Tibial nerve (tissue), 4 donors: ENCODE data around the gene SLX4IP. TPM values are rescaled to one million over a fixed set of nuclear protein-coding genes. Genes with fewer than 3 reads are reported as not detected.

Experiments
- DNase-seq, 2 donors: peaks; one replicate each; pipeline ENCODE4 v3.0.0-alpha.2; 2019; ENCODE audit warnings: low spot score in 2 of 2
- H3K27ac ChIP-seq, 4 donors: fragments of 200-600 bp; sonication (generic) in 3 of 4; one replicate each; pipeline ENCODE4 v1.5.1; 2017 to 2019; ENCODE audit warnings: mild to moderate bottlenecking in 1 of 4
- H3K27me3 ChIP-seq, 2 donors: fragments of 200-600 bp; sonication (generic) in 1 of 2; one replicate each; pipeline versions ENCODE4 v1.5.1 to v1.6.0; 2017 to 2019
- H3K36me3 ChIP-seq, 3 donors: fragments of 200-600 bp; sonication (generic); one replicate each; pipeline ENCODE4 v1.5.1; 2018 to 2019
- H3K4me1 ChIP-seq, 4 donors: fragments of 200-600 bp; sonication (generic) in 3 of 4; one replicate each; pipeline ENCODE4 v1.5.1; 2017 to 2019
- H3K4me3 ChIP-seq, 4 donors: fragments of 200-600 bp; sonication (generic) in 3 of 4; one replicate each; pipeline ENCODE4 v1.5.1; 2017 to 2019; ENCODE audit warnings: mild to moderate bottlenecking in 1 of 4, moderate library complexity in 1 of 4
- H3K9me3 ChIP-seq, 4 donors: fragments of 200-600 bp; sonication (generic) in 3 of 4; one replicate each; pipeline ENCODE4 v1.5.1; 2017 to 2019
- EP300 ChIP-seq, 2 donors: sonication (generic); formaldehyde crosslinking; IDR thresholded peaks; one replicate each; pipeline ENCODE4 v1.6.1; 2017; ENCODE audit warnings: antibody characterized with exemption in 2 of 2, mild to moderate bottlenecking in 1 of 2
- POLR2A ChIP-seq, 2 donors: fragments of 450-650 bp; IDR thresholded peaks; one replicate each; pipeline ENCODE4 v1.6.1; 2017; ENCODE audit warnings: antibody characterized with exemption in 2 of 2, mild to moderate bottlenecking in 2 of 2, moderate library complexity in 2 of 2
- WGBS, 2 donors: methylation state at CpG; one replicate each; pipeline ENCODE4 v1.1.5; 2018; 5-methylcytosine and 5-hydroxymethylcytosine counted together
- small RNA-seq: library from RNA; depleted of rRNA; stranded (forward); fragments of <200 nt; gene quantifications from one replicate; pipeline ENCODE3, GENCODE V24; 2016
- total RNA-seq, 4 donors: library from RNA; depleted of rRNA; stranded (reverse); fragments of >200 nt; gene quantifications; one replicate each; pipeline ENCODE4 v1.1.0, GENCODE V29; 2016
- TF ChIP-seq, protein P1 (sequence below), 5 experiments: fragments of 200-600 bp in 3 of 5; fragments of 450-650 bp in 2 of 5; sonication (generic) in 3 of 5; IDR thresholded peaks; one replicate each; pipeline ENCODE4 v1.5.1; 2016 to 2019; ENCODE audit warnings: antibody characterized with exemption in 5 of 5, mild to moderate bottlenecking in 3 of 5, moderate library complexity in 2 of 5

The SLX4IP gene
- total RNA-seq, 4 donors from 2014 or later, result 3.3 to 5.7 (median 3.5) TPM

DNA sequence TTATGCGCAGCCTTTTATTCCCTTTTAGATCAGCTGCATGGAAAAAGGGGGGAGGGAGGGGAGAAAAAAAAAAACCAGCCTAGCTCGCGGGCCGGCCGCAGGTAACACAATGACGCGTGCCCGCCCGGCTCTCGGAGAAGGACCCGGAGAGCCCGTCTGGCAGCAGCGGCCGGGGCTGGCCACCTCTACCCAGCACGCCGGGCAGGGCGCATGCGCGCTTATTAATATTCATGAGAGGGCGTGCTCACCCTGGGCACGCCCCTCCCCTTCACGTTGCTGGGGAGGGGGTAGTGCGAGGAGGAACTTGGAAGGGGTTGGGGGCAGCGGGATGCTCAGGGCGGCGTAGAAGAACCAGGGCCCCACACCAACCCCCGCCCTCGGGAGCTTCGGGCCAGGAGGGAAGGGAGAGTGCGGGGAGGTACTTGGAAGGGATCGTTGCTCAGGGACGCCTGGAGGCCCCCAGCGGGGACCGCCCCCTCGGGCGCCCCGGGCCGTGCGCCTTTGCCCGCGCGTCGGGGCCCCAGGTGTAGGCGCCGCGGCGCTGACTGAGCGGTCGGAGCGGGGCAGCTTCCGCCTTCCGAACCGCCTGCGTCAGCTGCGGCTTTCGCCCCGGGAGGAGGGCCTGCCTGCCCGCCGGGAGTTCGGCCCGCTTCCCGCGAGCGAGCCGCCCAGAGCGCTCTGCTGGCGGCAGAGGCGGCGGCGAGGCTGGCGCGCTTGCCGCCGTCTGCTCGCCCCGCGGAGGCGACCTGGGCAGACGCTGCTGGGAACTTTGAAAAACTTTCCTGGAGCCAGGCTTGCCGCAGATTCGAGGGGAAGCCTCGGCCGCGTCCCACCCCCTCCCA is 239.0 kb downstream of the SLX4IP start, which contains the start of gene JAG1:
TSS of gene JAG1 (minus strand) at position 158 of the 842 bp plus-strand sequence. CDS start 469 bp downstream, outside the sequence.
- peaks cover 0 to 34% (median 11%) of the 10 kb centered on the region in 4 donors for H3K4me1 ChIP-seq
- 1 to 2% methylated on average over 34 to 83 of the region's 84 CpGs for WGBS, 2 donors
- TF ChIP-seq, protein P1, sequence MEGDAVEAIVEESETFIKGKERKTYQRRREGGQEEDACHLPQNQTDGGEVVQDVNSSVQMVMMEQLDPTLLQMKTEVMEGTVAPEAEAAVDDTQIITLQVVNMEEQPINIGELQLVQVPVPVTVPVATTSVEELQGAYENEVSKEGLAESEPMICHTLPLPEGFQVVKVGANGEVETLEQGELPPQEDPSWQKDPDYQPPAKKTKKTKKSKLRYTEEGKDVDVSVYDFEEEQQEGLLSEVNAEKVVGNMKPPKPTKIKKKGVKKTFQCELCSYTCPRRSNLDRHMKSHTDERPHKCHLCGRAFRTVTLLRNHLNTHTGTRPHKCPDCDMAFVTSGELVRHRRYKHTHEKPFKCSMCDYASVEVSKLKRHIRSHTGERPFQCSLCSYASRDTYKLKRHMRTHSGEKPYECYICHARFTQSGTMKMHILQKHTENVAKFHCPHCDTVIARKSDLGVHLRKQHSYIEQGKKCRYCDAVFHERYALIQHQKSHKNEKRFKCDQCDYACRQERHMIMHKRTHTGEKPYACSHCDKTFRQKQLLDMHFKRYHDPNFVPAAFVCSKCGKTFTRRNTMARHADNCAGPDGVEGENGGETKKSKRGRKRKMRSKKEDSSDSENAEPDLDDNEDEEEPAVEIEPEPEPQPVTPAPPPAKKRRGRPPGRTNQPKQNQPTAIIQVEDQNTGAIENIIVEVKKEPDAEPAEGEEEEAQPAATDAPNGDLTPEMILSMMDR (IDR thresholded peaks at IDR 0.05), result no peak
- peak; percentile 76 to 85 for TF ChIP-seq POLR2A (IDR thresholded peaks at IDR 0.05)
- TF ChIP-seq EP300 (IDR thresholded peaks at IDR 0.05), result peak; percentile 38 to 95

DNA sequence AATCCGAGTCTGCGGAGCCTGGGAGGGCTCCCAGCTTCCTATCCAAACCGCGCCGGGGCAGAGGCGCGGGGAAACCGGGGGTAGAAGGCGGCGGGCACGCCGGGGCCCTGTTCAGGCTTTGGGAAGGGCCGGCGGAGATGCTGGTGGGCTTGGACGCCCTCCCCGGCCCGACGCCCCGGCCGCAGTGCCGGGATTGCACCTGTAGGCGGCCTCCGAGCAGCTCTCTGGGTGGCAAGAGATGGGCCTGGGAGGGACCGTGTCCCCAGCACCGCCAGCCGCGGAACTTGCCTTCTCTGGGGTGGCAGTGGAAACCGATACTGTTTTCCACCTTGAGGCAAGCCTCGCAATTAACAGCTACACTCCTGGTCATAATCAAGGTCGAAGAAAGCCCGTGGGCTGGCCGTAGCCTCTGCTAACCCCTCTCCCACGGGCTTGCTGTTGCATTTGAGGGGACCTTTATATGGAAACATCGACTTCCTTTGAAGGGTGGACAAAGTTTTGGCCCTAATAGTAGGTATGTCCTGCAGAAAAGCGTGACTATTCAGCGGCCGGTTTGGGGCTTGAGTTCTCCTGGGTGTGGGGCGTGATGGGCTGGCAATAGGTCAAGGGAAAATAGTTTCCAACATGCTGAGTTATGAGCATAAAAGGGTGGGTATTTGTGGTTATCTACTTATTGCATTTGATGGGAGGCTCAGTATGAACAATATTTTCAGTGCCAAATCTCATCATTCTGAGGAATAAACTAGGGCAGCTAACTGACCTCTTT is 239.8 kb downstream of the SLX4IP start:
- Histone ChIP-seq H3K27ac (peak overlapping the region; percentile 91 to 95 (median 95)), H3K9me3 (no peaks in the 10 kb centered on the region), H3K36me3 (no peaks in the 10 kb centered on the region), H3K4me1 (peaks cover 0 to 28% (median 10%) of the 10 kb centered on the region in 4 donors), H3K4me3 (peak overlapping the region; percentile 68 to 89 (median 80)), H3K27me3 (no peaks in the 10 kb centered on the region)
- DNase-seq, result peak; percentile 59 to 74
- 3 to 7% methylated on average over 21 to 38 of the region's 38 CpGs for WGBS, 2 donors
- TF ChIP-seq, protein P1 (IDR thresholded peaks at IDR 0.05), result peak; percentile 72 to 96 (median 84)
- TF ChIP-seq POLR2A (IDR thresholded peaks at IDR 0.05), result no peak
- peak in 1 of 2 donors; percentile 50 for TF ChIP-seq EP300 (IDR thresholded peaks at IDR 0.05)

More for the DNA sequence above, 239.0 kb downstream of the SLX4IP start, which contains the start of gene JAG1:
- Histone ChIP-seq H3K9me3 (no peaks in the 10 kb centered on the region), H3K27ac (peak within 1 kb of the TSS; percentile 91 to 95 (median 95)), H3K36me3 (no peaks in the 10 kb centered on the region), H3K4me3 (peak within 1 kb of the TSS; percentile 68 to 89 (median 80)), H3K27me3 (no peaks in the 10 kb centered on the region)
- peak; percentile 95 to 97 for DNase-seq

GRCh38 chr20:10675450-10675848 is 240.3 kb downstream of the SLX4IP start:
- H3K4me3 ChIP-seq, result peak overlapping the region in 1 of 4 donors; percentile 89
- WGBS, 2 donors, result 89 to 91% methylated on average over 4 of the region's 4 CpGs

GRCh38 chr20:10676518-10676917 is 241.4 kb downstream of the SLX4IP start:
- no peak overlapping the region for H3K27ac ChIP-seq

More at GRCh38 chr20:10675450-10675848, 240.3 kb downstream of the SLX4IP start:
- TF ChIP-seq EP300 (IDR thresholded peaks at IDR 0.05), result no peak
- TF ChIP-seq, protein P1 (IDR thresholded peaks at IDR 0.05), result no peak
- no peak for TF ChIP-seq POLR2A (IDR thresholded peaks at IDR 0.05)
- no peak for DNase-seq
- H3K27ac ChIP-seq, result peak overlapping the region in 3 of 4 donors; percentile 95
- no peaks in the 10 kb centered on the region for H3K27me3 ChIP-seq
- H3K4me1 ChIP-seq, result peaks cover 0 to 22% (median 10%) of the 10 kb centered on the region in 4 donors
- no peaks in the 10 kb centered on the region for H3K36me3 ChIP-seq
- H3K9me3 ChIP-seq, result peaks cover 0 to 1% (median 0%) of the 10 kb centered on the region in 4 donors

More at GRCh38 chr20:10676518-10676917, 241.4 kb downstream of the SLX4IP start:
- peaks cover 0 to 6% (median 0%) of the 10 kb centered on the region in 4 donors for H3K9me3 ChIP-seq
- peaks cover 0 to 13% (median 4%) of the 10 kb centered on the region in 4 donors for H3K4me1 ChIP-seq
- DNase-seq, result no peak
- 55 to 57% methylated on average over 3 of the region's 3 CpGs for WGBS, 2 donors
- TF ChIP-seq, protein P1 (IDR thresholded peaks at IDR 0.05), result no peak
- no peak for TF ChIP-seq EP300 (IDR thresholded peaks at IDR 0.05)
- TF ChIP-seq POLR2A (IDR thresholded peaks at IDR 0.05), result no peak
- no peaks in the 10 kb centered on the region for H3K36me3 ChIP-seq
- H3K4me3 ChIP-seq, result no peak overlapping the region
- H3K27me3 ChIP-seq, result no peaks in the 10 kb centered on the region

Small RNA genes within 50 kb of the gene (small RNA-seq; reads per million reads assigned to genes)
- not detected for gene MIR6870

Other genes with a start within 250 kb of the SLX4IP start
- under 1 TPM in 2 of 4 donors, not detected in 2; 0.22 to 0.39 TPM for gene SNAP25, start 216.5 kb upstream of the SLX4IP start, total RNA-seq
- gene MKKS, start 1.1 kb upstream of the SLX4IP start, total RNA-seq, result 10 to 100 TPM; 12.9 to 16.6 (median 16.0) TPM
- gene JAG1, start 238.7 kb downstream of the SLX4IP start, total RNA-seq, result 100 to 1,000 TPM in 2 of 4 donors, 10 to 100 TPM in 2; 93.1 to 133 (median 112) TPM